ENCODE data around the gene REX1BD.
A peak's percentile ranks its signal among the peaks of the same experiment; 100 is the strongest.

The REX1BD gene

GRCh38 chr19:18636183-18636968 is 47.8 kb downstream of the REX1BD start:
- H3K9me3 Mint-ChIP-seq: no peaks in the 10 kb centered on the region
- peaks cover 5% of the 10 kb centered on the region for H3K36me3 Mint-ChIP-seq (ENCODE audit: low read depth)
- H3K27ac Mint-ChIP-seq: peak overlapping the region; percentile 95
- H3K4me1 Mint-ChIP-seq (ENCODE audit: low read depth): peaks cover 33% of the 10 kb centered on the region
- peak overlapping the region; percentile 86 for H3K4me3 Mint-ChIP-seq
- DNase-seq: peak; percentile 100
- no peaks in the 10 kb centered on the region for H3K27me3 Mint-ChIP-seq

- Mint-ChIP-seq H3K27ac (peak within 1 kb of the TSS; percentile 95), H3K9me3 (no peaks in the 10 kb centered on the region), H3K4me1 (ENCODE audit: low read depth) (peaks cover 33% of the 10 kb centered on the region), H3K27me3 (no peaks in the 10 kb centered on the region), H3K4me3 (peak within 1 kb of the TSS; percentile 86), H3K36me3 (ENCODE audit: low read depth) (peaks cover 5% of the 10 kb centered on the region)
- DNase-seq: peak; percentile 40
Observed at GRCh38 chr19:18636969-18637629, 48.5 kb downstream of the REX1BD start, which contains the start of gene KLHL26. Gene KLHL26, plus strand, starts transcription at chr19:18637028. Its CDS starts 27 bp downstream, at chr19:18637055.

GRCh38 chr19:18637673-18638630 is 49.4 kb downstream of the REX1BD start:
- Mint-ChIP-seq H3K27me3 (no peaks in the 10 kb centered on the region), H3K4me3 (peak overlapping the region; percentile 86), H3K9me3 (no peaks in the 10 kb centered on the region), H3K36me3 (ENCODE audit: low read depth) (peaks cover 5% of the 10 kb centered on the region), H3K4me1 (ENCODE audit: low read depth) (peaks cover 33% of the 10 kb centered on the region), H3K27ac (peak overlapping the region; percentile 88)
- DNase-seq: no peak

- no peak overlapping the region for H3K4me3 Mint-ChIP-seq
- DNase-seq: no peak
Observed at GRCh38 chr19:18639706-18640243, 51.2 kb downstream of the REX1BD start.

More at GRCh38 chr19:18639706-18640243, 51.2 kb downstream of the REX1BD start:
- Mint-ChIP-seq H3K27me3 (no peaks in the 10 kb centered on the region), H3K9me3 (no peaks in the 10 kb centered on the region), H3K27ac (no peak overlapping the region), H3K4me1 (ENCODE audit: low read depth) (peaks cover 40% of the 10 kb centered on the region), H3K36me3 (ENCODE audit: low read depth) (peaks cover 7% of the 10 kb centered on the region)

All from activated T-cell treated with anti-CD3 and anti-CD28 coated beads, Interleukin-2, amount 50 U/mL, for 24 hours (primary cell).